KMS-11 (cell line): ENCODE measurements around the gene SNPH.

Source experiments
- H2AFZ ChIP-seq: fragments of 200-600 bp; sonication (generic); 2 replicates; pipeline ENCODE4 v1.6.1; 2016; ENCODE audit warnings: antibody characterized with exemption, mixed run types, low read depth
- H3K27ac ChIP-seq: fragments of 200-600 bp; sonication (generic); 2 replicates; pipeline ENCODE4 v1.6.1; 2016; ENCODE audit warnings: mild to moderate bottlenecking, mixed run types
- H3K27me3 ChIP-seq: fragments of 200-600 bp; sonication (generic); 2 replicates; pipeline ENCODE4 v1.6.1; 2017; ENCODE audit warnings: mild to moderate bottlenecking, low read depth, mixed run types, moderate library complexity; ENCODE audit not compliant: insufficient read depth
- H3K36me3 ChIP-seq: fragments of 200-600 bp; sonication (generic); 2 replicates; pipeline ENCODE4 v1.6.1; 2017; ENCODE audit warnings: mild to moderate bottlenecking, mixed run types; ENCODE audit not compliant: insufficient read depth
- H3K4me1 ChIP-seq: fragments of 200-600 bp; sonication (generic); 2 replicates; pipeline ENCODE4 v1.6.1; 2016; ENCODE audit warnings: mild to moderate bottlenecking, low read depth, mixed run types; ENCODE audit not compliant: poor library complexity, severe bottlenecking
- H3K4me2 ChIP-seq: fragments of 200-600 bp; sonication (generic); 2 replicates; pipeline ENCODE4 v1.7.0; 2016; ENCODE audit warnings: mild to moderate bottlenecking, mixed run types
- H3K4me3 ChIP-seq: fragments of 200-600 bp; sonication (generic); IDR thresholded peaks from 2 replicates; pipeline ENCODE4 v1.6.1; 2017; ENCODE audit warnings: low read depth, low read length, mixed read lengths; ENCODE audit not compliant: insufficient read depth
- H3K79me2 ChIP-seq: fragments of 200-600 bp; sonication (generic); 2 replicates; pipeline ENCODE4 v1.6.1; 2016; ENCODE audit warnings: low read depth, mixed run types; ENCODE audit not compliant: insufficient read depth
- H3K9ac ChIP-seq: fragments of 200-600 bp; sonication (generic); 2 replicates; pipeline ENCODE4 v1.6.1; 2016; ENCODE audit warnings: mild to moderate bottlenecking, mixed run types
- H4K20me1 ChIP-seq: fragments of 200-600 bp; sonication (generic); 2 replicates; pipeline ENCODE4 v1.6.1; 2016; ENCODE audit warnings: mild to moderate bottlenecking, mixed run types; ENCODE audit not compliant: insufficient read depth
- CTCF ChIP-seq: fragments of 200-600 bp; sonication (generic); conservative IDR thresholded peaks from 2 replicates; pipeline ENCODE4 v1.6.1; 2017; ENCODE audit warnings: low read depth, mild to moderate bottlenecking, antibody characterized with exemption, low read length, moderate library complexity, mixed read lengths

The SNPH gene

GRCh38 chr20:1225263-1225782 lies 40.8 kb upstream of the SNPH start:
- H3K4me3 ChIP-seq: no peak overlapping the region
- H3K27me3 ChIP-seq: no peaks in the 10 kb centered on the region
- peak overlapping the region; percentile 33; the same call in 1 of the 2 replicates for H2AFZ ChIP-seq
- no peaks in the 10 kb centered on the region for H4K20me1 ChIP-seq
- H3K4me1 ChIP-seq: peaks cover 2% of the 10 kb centered on the region
- H3K27ac ChIP-seq: no peak overlapping the region
- no peak overlapping the region for H3K9ac ChIP-seq
- no peaks in the 10 kb centered on the region for H3K79me2 ChIP-seq
- no peak for TF ChIP-seq CTCF
- no peaks in the 10 kb centered on the region for H3K36me3 ChIP-seq
- H3K4me2 ChIP-seq: 0 out of 2 replicates have a peak overlapping the region, but pooled peaks have one; percentile 7

GRCh38 chr20:1225783-1226654 lies 40.1 kb upstream of the SNPH start, which contains the start of gene RAD21L1:
Gene RAD21L1, plus strand, starts transcription at chr20:1226044. Its CDS starts 2,410 bp downstream, at chr20:1228454.
- peak within 1 kb of the TSS; percentile 46; the same call in 1 of the 2 replicates for H3K27ac ChIP-seq
- no peaks in the 10 kb centered on the region for H3K36me3 ChIP-seq
- H3K4me2 ChIP-seq: peak within 1 kb of the TSS; percentile 82
- peaks cover 2% of the 10 kb centered on the region for H3K4me1 ChIP-seq
- no peaks in the 10 kb centered on the region for H3K27me3 ChIP-seq
- H3K9ac ChIP-seq: peak within 1 kb of the TSS; percentile 73
- no peaks in the 10 kb centered on the region for H4K20me1 ChIP-seq
- H2AFZ ChIP-seq: peak within 1 kb of the TSS; percentile 99
- no peak for TF ChIP-seq CTCF
- H3K4me3 ChIP-seq: no peak within 1 kb of the TSS
- H3K79me2 ChIP-seq: no peaks in the 10 kb centered on the region

- TF ChIP-seq CTCF: no peak
- no peaks in the 10 kb centered on the region for H3K27me3 ChIP-seq
Observed at GRCh38 chr20:1229541-1229940, 36.6 kb upstream of the SNPH start.

GRCh38 chr20:1232286-1233111 lies 33.6 kb upstream of the SNPH start:
- no peaks in the 10 kb centered on the region for H3K79me2 ChIP-seq
- no peaks in the 10 kb centered on the region for H4K20me1 ChIP-seq
- H3K27me3 ChIP-seq: no peaks in the 10 kb centered on the region
- H3K4me2 ChIP-seq: no peak overlapping the region
- no peak overlapping the region for H2AFZ ChIP-seq
- no peak overlapping the region for H3K27ac ChIP-seq
- no peaks in the 10 kb centered on the region for H3K4me1 ChIP-seq
- no peak for TF ChIP-seq CTCF
- H3K36me3 ChIP-seq: no peaks in the 10 kb centered on the region
- H3K4me3 ChIP-seq: no peak overlapping the region
- H3K9ac ChIP-seq: no peak overlapping the region

More at GRCh38 chr20:1229541-1229940, 36.6 kb upstream of the SNPH start:
- no peak overlapping the region for H3K4me3 ChIP-seq
- peaks cover 2% of the 10 kb centered on the region for H3K4me1 ChIP-seq
- H3K4me2 ChIP-seq: no peak overlapping the region
- no peak overlapping the region for H2AFZ ChIP-seq
- H4K20me1 ChIP-seq: no peaks in the 10 kb centered on the region
- H3K27ac ChIP-seq: no peak overlapping the region
- no peak overlapping the region for H3K9ac ChIP-seq
- no peaks in the 10 kb centered on the region for H3K36me3 ChIP-seq
- no peaks in the 10 kb centered on the region for H3K79me2 ChIP-seq
